CD4-positive, alpha-beta T cell treated with Interleukin-4 for 1 hour (primary cell): ENCODE data around the gene TEKT1.

Experiments
- DNase-seq, 2 donors: peaks; one replicate each; pipeline ENCODE4 v3.0.0-alpha.2; 2020 to 2022

TEKT1 gene

DNA sequence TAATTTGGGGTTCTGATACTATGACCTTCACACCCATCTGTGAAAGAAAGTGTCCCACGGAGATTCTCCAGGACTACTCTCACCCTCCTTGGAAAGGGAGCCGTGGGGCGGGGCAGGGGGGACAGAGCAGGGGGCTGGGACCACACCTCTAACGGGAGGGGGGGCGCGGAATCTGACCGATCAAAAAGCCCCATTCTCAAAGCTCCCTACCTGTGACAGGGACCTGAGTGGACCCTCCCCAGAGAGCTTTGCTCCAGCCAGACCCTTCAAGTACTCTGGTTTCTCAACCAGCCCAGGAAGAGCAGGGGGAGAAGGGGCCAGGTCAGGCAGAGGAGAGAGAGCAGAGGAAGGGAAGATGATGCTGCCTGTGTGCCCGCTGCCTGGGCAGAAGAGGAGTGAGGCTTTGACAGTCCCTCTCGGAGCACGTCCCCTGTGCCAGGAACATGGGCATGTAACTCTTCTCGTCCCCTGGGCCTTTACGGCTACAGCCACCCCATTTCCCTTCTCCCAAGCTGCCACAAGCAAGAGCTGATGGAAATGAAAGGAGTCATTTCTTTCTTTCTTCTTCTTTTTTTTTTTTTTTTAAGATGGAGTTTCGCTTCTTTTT is 75.0 kb downstream of the TEKT1 start:
- DNase-seq: no peak

DNA sequence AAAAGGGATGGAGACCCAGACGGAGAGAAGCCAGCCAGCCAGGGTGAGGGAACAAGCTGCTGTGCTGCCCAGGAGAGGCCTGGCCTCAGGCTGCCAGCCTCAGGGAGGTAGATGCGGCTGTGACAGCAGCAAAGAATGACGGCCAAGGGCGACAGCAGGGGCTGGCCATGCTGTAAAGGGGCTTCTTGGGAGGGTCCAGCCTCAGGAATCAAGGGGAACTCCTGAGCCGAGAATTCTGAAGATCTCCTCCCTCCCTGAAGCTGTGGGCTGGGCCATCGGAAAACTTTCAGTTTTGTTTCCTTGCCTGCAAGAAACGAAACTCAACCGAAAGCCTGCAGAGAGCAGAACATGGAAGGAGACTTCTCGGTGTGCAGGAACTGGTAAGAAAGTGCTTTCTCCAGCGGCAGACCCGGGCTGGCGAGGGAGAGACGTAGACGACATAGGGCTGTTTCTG is 75.8 kb downstream of the TEKT1 start, which contains the start of gene XAF1:
XAF1 (plus strand) TSS at position 316 of the 454 bp plus-strand sequence; CDS start at position 349, 33 bp downstream.
- peak; percentile 47 to 65 for DNase-seq

DNA sequence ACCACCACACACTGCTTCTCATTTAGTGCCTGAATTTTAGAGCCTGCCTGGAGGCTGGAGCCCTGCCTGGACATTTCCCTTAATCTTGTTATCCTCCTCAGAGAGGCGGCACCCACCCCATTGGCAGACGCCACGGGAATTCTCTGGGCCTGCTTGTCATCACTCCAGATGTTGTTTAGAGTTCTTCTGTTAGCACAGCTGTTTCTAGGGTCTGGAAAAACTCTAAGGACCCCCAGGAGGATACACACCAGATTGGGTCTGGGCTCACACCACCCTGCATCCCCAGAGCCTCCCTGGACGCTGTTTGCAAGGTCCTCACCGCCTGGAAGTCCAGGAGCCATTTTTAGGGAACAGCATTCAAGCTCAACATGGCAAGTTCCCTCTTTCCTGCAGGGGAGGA is 76.2 kb downstream of the TEKT1 start:
- DNase-seq: no peak

DNA sequence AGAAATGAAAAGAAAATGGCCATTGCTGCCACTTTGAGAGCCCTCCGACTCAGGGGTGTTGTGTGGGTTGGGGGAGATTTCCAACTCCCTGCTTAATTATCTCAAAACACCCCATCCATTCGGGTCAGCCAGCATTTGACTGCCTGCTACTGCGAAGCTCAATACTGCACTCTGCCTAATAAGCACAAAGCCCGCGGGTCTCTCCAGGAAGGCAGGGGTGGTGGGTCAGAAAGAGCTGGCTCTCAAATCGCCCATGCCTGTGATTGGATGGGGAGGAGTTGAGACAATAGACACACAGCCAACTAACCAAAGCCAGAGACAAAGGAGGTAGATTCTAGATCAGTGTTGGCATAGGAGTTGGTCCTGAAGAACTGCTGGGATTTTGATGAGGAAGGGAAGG is 78.0 kb downstream of the TEKT1 start:
- DNase-seq: no peak

DNA sequence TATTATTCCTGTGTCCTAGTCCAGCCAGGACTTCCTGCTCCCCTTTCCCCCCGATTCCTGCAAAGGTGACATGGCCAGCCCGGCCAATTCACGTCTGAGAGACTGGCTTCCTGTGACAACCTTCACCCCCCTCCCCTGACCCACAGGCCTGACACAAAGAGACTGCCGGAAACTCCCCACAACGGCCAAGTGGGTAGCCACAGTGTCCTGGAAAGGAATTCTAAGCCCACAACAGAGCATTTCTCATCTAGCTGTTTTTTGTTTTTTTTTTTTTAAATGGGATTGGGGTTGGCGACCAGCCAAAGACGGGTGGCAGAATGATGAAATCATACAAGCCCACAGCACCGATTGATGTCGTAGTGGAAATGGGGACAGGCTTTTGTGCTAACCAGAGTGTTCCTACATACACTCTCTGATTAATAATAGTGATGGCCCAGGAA is 78.5 kb downstream of the TEKT1 start:
- peak; percentile 44 to 71 for DNase-seq

DNA sequence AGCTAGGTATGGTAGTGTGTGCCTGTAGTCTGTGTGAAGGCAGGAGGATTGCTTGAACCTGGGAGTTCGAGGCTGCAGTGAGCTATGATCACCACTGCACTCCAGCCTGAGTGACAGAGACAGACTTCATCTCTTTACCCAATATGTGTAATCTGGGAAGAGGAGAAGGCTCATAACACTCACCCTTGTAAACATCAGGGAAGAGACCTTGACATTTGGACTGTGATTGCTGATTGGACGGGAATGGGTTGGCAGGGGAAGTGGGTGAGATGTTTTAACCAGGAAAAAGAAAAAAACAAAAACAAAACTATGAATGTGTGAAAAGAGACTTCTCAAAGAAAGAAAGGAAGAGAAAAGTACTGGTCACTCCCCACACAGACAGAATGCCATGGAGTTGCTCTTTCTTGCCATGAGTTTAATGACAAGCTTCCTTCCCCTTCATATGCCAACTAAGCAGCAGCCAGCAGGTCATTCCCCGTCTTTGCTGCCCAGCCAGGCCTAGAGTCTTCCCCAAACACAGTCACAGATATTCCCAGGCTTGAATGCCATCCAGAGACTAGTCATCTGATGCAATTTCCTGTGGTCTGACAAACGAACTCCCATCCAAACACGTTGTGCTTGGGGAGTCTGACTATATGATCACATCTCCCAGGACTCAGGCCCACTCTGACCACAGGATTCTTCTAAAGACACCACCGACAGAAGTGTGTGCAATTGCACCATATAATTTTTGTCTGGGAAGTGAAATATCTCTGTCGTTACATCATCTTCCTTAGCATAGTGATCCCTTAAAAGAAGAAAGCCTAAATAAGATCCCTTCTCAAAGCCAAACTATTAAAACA is 79.2 kb downstream of the TEKT1 start:
- DNase-seq: peak in 1 of 2 donors; percentile 13

DNA sequence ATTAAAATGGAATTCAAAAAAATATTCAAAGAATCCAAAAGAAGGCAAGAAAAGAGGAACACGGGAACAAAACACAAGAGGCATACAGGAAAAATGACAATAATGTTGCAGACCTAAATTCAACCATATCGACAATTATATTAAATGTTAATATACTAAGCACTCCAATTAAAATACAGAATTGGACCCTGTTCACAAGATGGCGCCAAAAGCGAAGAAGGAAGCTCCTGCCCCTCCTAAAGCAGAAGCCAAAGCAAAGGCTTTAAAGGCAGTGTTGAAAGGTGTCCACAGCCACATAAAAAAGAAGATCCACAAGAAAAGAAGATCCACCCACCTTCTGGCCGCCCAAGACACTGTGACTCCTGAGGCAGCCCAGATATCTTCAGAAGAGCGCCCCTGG is 82.0 kb downstream of the TEKT1 start:
- DNase-seq: no peak

DNA sequence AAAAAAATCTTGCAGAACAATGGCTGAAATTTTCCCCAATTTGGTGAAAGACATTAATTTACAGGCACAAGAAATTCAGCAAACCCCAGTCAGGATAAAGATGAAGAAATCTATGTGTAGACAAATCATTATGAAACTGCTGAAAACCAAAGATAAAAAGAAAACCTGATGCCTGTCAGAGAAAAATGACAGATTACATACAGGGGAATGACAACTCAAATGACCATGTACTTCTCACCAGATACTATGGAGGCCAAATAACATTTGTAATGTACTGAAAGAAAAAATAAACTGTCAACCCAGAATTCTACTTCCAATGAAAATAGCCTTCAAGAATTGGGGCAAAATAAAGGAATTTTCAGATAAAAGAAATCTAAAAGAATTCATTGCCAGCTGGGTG is 82.9 kb downstream of the TEKT1 start:
- DNase-seq: no peak
